GM12878 (cell line): Measurements from ENCODE around the gene ELMO2. TPM values are rescaled to one million over a fixed set of nuclear protein-coding genes. Genes with fewer than 3 reads are reported as not detected.

Source experiments
- CHD2 ChIP-seq: IDR thresholded peaks from 2 replicates; pipeline ENCODE4 v1.6.1; 2011; ENCODE audit warnings: low read depth, low read length, improper control_type of control experiment, borderline replicate concordance
- CHD4 ChIP-seq: fragments of 200-600 bp; sonication (generic); IDR thresholded peaks from 2 replicates; pipeline ENCODE4 v1.6.1; 2016; ENCODE audit warnings: mild to moderate bottlenecking
- FOS ChIP-seq: IDR thresholded peaks from 3 replicates; pipeline ENCODE4 v1.6.1; 2011; ENCODE audit warnings: borderline replicate concordance; ENCODE audit not compliant: insufficient read length; ENCODE audit errors: extremely low read depth
- MTA3 ChIP-seq: IDR thresholded peaks from 2 replicates; pipeline ENCODE4 v1.6.1; 2012; ENCODE audit warnings: low read length, inconsistent platforms, borderline replicate concordance
- polyA plus RNA-seq, 11 experiments: library from polyadenylated mRNA; depleted of rRNA in 4 of 11; unstranded in 6 of 11; stranded (reverse) in 5 of 11; fragments of >200 nt; fragmentation: Nextera tagmentation in 4 of 11; fragmentation: Illumina TruSeq in 1 of 11; extraction: Ambion mirVana in 4 of 11; extraction: Trizol in 1 of 11; gene quantifications; 1 replicate in 1 of 11; 2 replicates in 10 of 11; pipeline versions ENCODE4 v1.2.1 to v1.2.3, GENCODE V29; 2011 to 2016; ENCODE audit warnings: inconsistent platforms in 2 of 11, missing spikeins in 2 of 11, low read depth in 1 of 11
- total RNA-seq, 4 experiments: library from RNA; depleted of rRNA in 3 of 4; stranded (reverse); fragments of >200 nt in 3 of 4; fragmentation: Illumina TruSeq in 1 of 4; extraction: Trizol in 1 of 4; gene quantifications; 2 replicates each; pipeline versions ENCODE4 v1.2.1 to v1.2.3, GENCODE V29; 2013 to 2021
- TF ChIP-seq, protein P1 (sequence below): fragments of 450-650 bp; IDR thresholded peaks from 2 replicates; pipeline ENCODE4 v1.6.1; 2017; ENCODE audit warnings: mild to moderate bottlenecking, moderate library complexity
- TF ChIP-seq, protein P2 (sequence below): fragments of 450-650 bp; IDR thresholded peaks from 2 replicates; pipeline ENCODE4 v1.6.1; 2017; ENCODE audit warnings: mild to moderate bottlenecking
- TF ChIP-seq, protein P3 (sequence below): fragments of 450-650 bp; conservative IDR thresholded peaks from 2 replicates; pipeline ENCODE4 v1.6.1; 2017; ENCODE audit warnings: mild to moderate bottlenecking, moderate library complexity

ELMO2 gene
- total and polyA plus RNA-seq, 10 of the 15 experiments (the other 5 are each of a cell fraction or from before 2014, with no cell fraction given), result 14.2 to 40.2 (median 37.6) TPM

DNA sequence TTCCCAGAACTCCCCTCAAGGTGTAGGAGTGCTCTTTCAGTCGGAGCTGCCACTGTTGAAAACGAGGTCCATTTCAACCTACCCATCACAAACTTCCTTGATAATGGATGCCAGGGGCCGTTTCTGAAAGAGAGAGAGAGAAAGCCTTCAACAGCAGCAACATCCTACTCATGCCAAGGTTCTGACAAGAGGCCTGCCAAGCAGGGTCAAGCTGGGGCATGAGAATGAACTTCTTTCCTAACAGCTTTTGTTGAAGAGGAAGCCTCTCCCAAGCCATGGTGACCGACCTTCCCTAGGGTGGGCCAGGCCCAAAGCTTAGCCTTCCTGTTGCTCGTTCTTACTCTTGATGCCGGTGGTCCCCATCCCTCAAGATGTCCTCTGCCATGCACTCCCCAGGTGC is 12.4 kb downstream of the ELMO2 start (continued):
- TF ChIP-seq, protein P1, sequence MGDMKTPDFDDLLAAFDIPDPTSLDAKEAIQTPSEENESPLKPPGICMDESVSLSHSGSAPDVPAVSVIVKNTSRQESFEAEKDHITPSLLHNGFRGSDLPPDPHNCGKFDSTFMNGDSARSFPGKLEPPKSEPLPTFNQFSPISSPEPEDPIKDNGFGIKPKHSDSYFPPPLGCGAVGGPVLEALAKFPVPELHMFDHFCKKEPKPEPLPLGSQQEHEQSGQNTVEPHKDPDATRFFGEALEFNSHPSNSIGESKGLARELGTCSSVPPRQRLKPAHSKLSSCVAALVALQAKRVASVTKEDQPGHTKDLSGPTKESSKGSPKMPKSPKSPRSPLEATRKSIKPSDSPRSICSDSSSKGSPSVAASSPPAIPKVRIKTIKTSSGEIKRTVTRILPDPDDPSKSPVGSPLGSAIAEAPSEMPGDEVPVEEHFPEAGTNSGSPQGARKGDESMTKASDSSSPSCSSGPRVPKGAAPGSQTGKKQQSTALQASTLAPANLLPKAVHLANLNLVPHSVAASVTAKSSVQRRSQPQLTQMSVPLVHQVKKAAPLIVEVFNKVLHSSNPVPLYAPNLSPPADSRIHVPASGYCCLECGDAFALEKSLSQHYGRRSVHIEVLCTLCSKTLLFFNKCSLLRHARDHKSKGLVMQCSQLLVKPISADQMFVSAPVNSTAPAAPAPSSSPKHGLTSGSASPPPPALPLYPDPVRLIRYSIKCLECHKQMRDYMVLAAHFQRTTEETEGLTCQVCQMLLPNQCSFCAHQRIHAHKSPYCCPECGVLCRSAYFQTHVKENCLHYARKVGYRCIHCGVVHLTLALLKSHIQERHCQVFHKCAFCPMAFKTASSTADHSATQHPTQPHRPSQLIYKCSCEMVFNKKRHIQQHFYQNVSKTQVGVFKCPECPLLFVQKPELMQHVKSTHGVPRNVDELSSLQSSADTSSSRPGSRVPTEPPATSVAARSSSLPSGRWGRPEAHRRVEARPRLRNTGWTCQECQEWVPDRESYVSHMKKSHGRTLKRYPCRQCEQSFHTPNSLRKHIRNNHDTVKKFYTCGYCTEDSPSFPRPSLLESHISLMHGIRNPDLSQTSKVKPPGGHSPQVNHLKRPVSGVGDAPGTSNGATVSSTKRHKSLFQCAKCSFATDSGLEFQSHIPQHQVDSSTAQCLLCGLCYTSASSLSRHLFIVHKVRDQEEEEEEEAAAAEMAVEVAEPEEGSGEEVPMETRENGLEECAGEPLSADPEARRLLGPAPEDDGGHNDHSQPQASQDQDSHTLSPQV, result no peak
- TF ChIP-seq CHD2 (no peak), MTA3 (no peak), CHD4 (no peak), FOS (no peak)
- TF ChIP-seq, protein P2, sequence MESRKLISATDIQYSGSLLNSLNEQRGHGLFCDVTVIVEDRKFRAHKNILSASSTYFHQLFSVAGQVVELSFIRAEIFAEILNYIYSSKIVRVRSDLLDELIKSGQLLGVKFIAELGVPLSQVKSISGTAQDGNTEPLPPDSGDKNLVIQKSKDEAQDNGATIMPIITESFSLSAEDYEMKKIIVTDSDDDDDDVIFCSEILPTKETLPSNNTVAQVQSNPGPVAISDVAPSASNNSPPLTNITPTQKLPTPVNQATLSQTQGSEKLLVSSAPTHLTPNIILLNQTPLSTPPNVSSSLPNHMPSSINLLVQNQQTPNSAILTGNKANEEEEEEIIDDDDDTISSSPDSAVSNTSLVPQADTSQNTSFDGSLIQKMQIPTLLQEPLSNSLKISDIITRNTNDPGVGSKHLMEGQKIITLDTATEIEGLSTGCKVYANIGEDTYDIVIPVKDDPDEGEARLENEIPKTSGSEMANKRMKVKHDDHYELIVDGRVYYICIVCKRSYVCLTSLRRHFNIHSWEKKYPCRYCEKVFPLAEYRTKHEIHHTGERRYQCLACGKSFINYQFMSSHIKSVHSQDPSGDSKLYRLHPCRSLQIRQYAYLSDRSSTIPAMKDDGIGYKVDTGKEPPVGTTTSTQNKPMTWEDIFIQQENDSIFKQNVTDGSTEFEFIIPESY, result no peak
- TF ChIP-seq, protein P3, sequence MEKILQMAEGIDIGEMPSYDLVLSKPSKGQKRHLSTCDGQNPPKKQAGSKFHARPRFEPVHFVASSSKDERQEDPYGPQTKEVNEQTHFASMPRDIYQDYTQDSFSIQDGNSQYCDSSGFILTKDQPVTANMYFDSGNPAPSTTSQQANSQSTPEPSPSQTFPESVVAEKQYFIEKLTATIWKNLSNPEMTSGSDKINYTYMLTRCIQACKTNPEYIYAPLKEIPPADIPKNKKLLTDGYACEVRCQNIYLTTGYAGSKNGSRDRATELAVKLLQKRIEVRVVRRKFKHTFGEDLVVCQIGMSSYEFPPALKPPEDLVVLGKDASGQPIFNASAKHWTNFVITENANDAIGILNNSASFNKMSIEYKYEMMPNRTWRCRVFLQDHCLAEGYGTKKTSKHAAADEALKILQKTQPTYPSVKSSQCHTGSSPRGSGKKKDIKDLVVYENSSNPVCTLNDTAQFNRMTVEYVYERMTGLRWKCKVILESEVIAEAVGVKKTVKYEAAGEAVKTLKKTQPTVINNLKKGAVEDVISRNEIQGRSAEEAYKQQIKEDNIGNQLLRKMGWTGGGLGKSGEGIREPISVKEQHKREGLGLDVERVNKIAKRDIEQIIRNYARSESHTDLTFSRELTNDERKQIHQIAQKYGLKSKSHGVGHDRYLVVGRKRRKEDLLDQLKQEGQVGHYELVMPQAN, result no peak
